ENCODE data around the gene ZNF367. TPM values are rescaled to one million over a fixed set of nuclear protein-coding genes. Genes with fewer than 3 reads are reported as not detected.

Gene ZNF367
- total RNA-seq, 1 donor from 2014 or later: 7.2 TPM

DNA sequence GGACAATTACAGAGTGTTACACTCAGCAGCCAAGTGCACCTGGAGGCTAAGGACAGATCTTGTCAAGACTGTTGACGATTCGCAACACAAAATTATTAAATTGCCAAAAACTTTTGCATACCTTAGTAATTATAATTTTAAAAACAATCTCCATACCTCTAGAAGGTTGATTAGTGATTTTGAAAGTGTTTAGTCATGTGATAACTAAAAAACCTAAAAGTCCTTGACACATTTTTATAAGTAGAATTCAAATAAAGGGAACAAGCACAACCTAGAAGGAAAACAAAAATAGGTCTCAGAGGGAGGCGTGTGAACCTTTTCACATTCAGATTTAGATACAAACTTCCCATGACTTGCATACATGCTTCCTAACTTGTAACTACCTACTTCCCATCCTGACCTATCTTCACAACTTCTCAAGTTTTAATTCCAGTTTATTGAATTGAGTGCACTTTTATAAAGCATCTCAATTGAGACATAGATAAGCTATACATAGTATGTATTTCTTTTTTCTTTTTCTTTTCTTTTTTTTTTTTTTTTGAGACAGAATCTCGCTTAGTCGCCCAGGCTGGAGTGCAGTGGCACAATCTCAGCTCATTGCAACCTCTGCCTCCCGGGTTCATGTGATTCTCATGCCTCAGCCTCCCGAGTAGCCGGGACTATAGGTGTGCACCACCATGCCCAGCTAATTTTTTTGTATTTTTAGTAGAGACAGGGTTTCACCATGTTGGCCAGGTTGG, 5.8 kb downstream of the ZNF367 start:
- Mint-ChIP-seq H3K27me3 (no peaks in the 10 kb centered on the region), H3K4me3 (no peak overlapping the region), H3K36me3 (peaks cover 11% of the 10 kb centered on the region), H3K9me3 (no peaks in the 10 kb centered on the region), H3K4me1 (ENCODE audit: unreplicated experiment) (peaks cover 7% of the 10 kb centered on the region), H3K27ac (no peak overlapping the region)
- no peak for DNase-seq (ENCODE audit: extremely low spot score, unreplicated experiment)
- TF ChIP-seq, protein P1, sequence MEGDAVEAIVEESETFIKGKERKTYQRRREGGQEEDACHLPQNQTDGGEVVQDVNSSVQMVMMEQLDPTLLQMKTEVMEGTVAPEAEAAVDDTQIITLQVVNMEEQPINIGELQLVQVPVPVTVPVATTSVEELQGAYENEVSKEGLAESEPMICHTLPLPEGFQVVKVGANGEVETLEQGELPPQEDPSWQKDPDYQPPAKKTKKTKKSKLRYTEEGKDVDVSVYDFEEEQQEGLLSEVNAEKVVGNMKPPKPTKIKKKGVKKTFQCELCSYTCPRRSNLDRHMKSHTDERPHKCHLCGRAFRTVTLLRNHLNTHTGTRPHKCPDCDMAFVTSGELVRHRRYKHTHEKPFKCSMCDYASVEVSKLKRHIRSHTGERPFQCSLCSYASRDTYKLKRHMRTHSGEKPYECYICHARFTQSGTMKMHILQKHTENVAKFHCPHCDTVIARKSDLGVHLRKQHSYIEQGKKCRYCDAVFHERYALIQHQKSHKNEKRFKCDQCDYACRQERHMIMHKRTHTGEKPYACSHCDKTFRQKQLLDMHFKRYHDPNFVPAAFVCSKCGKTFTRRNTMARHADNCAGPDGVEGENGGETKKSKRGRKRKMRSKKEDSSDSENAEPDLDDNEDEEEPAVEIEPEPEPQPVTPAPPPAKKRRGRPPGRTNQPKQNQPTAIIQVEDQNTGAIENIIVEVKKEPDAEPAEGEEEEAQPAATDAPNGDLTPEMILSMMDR (conservative IDR thresholded peaks at IDR 0.05): no peak

DNA sequence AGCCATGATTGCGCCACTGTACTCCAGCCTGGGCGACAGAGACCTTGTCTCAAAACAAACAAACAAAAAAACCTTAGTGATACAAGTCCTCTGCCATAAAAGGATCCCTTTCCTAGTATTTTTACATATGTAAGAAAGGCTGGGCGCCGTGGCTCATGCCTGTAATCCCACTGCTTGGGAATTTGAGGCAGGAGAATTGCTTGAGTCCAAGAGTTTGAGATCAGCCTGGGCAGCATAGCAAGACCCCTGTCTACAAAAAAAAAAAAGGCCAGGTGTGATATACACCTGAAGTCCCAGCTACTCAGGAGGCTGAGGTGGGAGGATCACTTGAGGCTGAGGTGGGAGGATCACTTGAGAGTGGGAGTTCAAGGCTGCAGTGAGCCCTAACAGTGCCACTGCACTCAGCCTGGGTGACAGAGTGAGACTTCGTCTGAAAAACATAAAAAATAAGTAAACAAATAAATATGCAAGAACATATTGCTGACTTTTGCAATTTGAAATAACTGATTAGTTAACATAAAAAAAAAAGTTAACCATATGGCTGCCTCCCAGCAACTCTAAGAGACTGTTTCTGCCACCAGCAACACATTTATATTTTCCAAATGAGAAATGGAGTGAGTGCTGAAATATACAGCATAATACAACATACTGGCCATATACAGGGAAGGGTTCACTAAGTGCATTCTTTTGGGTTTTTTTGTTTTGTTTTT, 6.9 kb downstream of the ZNF367 start:
- H3K4me1 Mint-ChIP-seq (ENCODE audit: unreplicated experiment): no peaks in the 10 kb centered on the region
- H3K27me3 Mint-ChIP-seq: no peaks in the 10 kb centered on the region
- no peak overlapping the region for H3K4me3 Mint-ChIP-seq
- TF ChIP-seq, protein P1 (conservative IDR thresholded peaks at IDR 0.05): no peak
- no peak for DNase-seq (ENCODE audit: extremely low spot score, unreplicated experiment)
- no peaks in the 10 kb centered on the region for H3K9me3 Mint-ChIP-seq
- H3K27ac Mint-ChIP-seq: no peak overlapping the region
- H3K36me3 Mint-ChIP-seq: peaks cover 10% of the 10 kb centered on the region

DNA sequence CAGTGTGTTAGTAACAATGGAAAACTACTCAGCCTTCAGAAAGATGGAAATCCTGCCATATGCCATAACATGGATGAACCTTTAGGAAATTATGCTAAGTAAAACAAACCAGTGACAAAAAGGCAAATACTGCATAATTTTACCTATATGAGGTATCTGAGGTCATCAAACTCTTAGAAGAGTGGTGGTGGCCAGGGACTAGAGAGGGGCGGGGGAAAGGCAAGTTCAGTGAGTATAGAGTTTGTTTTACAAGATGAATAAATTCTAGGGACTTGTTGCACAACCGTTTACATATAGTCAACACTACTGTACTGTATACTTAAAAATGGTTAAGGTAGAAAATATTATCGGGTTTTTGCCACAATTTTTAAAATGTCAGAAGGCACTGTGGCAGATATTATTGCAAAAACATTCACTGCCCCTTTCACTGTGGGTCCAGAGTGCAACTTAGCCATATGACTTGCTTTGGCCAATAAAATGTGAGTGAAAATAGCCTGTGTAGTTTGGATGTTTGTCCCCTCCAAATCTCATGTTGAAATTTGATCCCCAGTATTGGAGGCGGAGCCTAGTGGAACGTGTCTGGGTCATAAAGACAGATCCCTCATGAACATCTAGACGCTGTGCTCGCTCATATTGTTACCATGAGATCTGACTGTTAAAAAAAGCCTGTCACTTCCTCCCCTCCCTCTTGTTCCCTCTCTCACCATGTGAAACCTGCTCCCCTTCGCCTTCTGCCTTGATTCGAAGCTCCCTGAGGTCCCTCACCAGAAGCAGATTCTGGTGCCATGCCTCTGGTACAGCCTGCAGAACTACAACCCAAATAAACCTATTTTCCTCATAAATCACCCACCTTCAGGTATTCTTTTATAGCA, 9.5 kb downstream of the ZNF367 start:
- peaks cover 10% of the 10 kb centered on the region for H3K36me3 Mint-ChIP-seq

DNA sequence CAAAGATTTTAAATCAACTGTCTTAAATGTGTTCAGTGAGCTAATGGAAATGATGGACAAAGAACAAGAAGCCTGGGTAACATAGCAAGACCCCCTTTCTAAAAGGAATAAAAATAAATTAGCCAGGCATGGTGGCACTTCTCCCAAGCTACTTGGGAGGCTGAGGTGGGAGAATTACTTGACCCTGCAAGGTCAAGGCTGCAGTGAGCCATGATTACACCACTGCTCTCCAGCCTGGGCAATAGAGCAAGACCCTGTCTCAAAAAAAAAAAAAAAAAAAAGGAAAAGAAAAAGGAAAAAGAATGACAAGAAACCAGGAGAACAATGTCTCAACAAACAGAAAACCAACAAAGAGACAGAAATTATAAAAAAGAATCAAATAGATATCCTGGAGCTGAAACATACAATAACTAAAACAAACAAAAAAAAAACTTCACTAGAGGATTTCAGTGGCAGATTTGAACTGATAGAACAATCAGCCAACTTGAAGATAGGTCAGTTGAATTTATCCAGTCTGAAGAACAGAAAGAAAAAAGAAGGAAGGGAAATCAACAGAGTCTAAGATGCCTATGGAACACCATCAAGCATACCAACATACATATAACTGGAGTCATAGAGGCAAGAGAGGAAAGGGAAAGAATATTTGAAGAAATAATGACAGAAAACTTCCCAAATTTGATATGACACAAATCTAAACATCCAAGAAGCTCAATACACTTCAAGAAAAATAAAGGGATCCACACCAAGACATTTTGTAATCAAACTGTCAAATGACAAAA, 17.8 kb downstream of the ZNF367 start:
- Mint-ChIP-seq H3K27me3 (no peaks in the 10 kb centered on the region), H3K9me3 (peaks cover 5% of the 10 kb centered on the region), H3K4me1 (ENCODE audit: unreplicated experiment) (peaks cover 5% of the 10 kb centered on the region), H3K27ac (no peak overlapping the region), H3K4me3 (no peak overlapping the region), H3K36me3 (peaks cover 12% of the 10 kb centered on the region)
- no peak for DNase-seq (ENCODE audit: extremely low spot score, unreplicated experiment)
- TF ChIP-seq, protein P1 (conservative IDR thresholded peaks at IDR 0.05): no peak

More for the DNA sequence above, 9.5 kb downstream of the ZNF367 start:
- no peak overlapping the region for H3K27ac Mint-ChIP-seq
- no peak overlapping the region for H3K4me3 Mint-ChIP-seq
- TF ChIP-seq, protein P1 (conservative IDR thresholded peaks at IDR 0.05): no peak
- H3K27me3 Mint-ChIP-seq: no peaks in the 10 kb centered on the region
- no peaks in the 10 kb centered on the region for H3K9me3 Mint-ChIP-seq
- no peak for DNase-seq (ENCODE audit: extremely low spot score, unreplicated experiment)
- H3K4me1 Mint-ChIP-seq (ENCODE audit: unreplicated experiment): no peaks in the 10 kb centered on the region

DNA sequence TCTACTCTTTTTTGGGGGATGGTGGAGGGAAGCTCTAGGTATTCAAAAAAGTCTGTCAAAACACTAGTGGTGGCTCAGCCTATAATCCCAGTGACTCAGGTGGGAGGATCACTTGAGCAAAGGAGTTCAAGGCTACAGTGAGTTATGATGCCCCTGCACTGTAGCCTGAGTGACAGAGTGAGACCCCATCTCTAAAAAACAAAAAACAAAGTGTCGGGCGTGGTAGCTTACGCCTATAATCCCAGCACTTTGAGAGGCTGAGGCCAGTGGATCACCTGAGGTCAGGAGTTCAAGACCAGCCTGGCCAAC, 18.9 kb downstream of the ZNF367 start:
- H3K36me3 Mint-ChIP-seq: peaks cover 16% of the 10 kb centered on the region
- H3K4me3 Mint-ChIP-seq: no peak overlapping the region
- no peak for DNase-seq (ENCODE audit: extremely low spot score, unreplicated experiment)
- peaks cover 8% of the 10 kb centered on the region for H3K4me1 Mint-ChIP-seq (ENCODE audit: unreplicated experiment)
- no peaks in the 10 kb centered on the region for H3K27me3 Mint-ChIP-seq
- H3K27ac Mint-ChIP-seq: no peak overlapping the region
- TF ChIP-seq, protein P1 (conservative IDR thresholded peaks at IDR 0.05): no peak
- peaks cover 5% of the 10 kb centered on the region for H3K9me3 Mint-ChIP-seq

All from type B pancreatic cell (in vitro differentiated cells).